Measurements from ENCODE around the gene PRDM15. TPM values are rescaled to one million over a fixed set of nuclear protein-coding genes. Genes with fewer than 3 reads are reported as not detected.

PRDM15 gene
- total and polyA plus RNA-seq, 7 donors: 1.2 to 6.9 (median 4.6) TPM

DNA sequence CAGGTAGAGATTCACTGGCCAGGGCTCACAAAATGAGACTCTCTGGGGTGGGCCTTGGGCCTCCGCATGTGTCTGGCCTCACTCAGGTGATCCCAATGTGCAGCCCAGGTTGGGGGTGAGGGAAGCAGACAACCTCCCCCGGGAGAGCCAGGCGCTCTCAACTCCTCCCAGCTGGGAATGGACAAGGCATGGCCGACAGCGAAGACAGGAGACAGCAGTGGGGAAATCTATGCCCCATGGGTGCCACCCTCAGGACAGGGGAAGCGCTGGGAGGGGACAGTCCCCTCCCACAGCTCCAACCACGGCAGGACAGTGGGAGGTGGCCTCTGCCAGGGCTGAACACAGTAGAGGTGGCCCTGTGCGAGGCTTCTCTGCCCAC, 47.7 kb downstream of the PRDM15 start:
- no peaks in the 10 kb centered on the region for H3K9me3 ChIP-seq
- no peak overlapping the region for H3K27ac ChIP-seq
- intact Hi-C loops (cut with DNase I): no loop called here
- no peaks in the 10 kb centered on the region for H3K27me3 ChIP-seq
- peaks cover 3 to 46% (median 23%) of the 10 kb centered on the region in 4 donors for H3K36me3 ChIP-seq
- H3K4me3 ChIP-seq: no peak overlapping the region
- no peaks in the 10 kb centered on the region for H3K4me1 ChIP-seq
- TF ChIP-seq POLR2A (IDR thresholded peaks at IDR 0.05): no peak
- no peak for TF ChIP-seq EP300 (IDR thresholded peaks at IDR 0.05)
- no peak for DNase-seq
- 89% methylated on average over 8 of the region's 8 CpGs for WGBS, 2 donors

DNA sequence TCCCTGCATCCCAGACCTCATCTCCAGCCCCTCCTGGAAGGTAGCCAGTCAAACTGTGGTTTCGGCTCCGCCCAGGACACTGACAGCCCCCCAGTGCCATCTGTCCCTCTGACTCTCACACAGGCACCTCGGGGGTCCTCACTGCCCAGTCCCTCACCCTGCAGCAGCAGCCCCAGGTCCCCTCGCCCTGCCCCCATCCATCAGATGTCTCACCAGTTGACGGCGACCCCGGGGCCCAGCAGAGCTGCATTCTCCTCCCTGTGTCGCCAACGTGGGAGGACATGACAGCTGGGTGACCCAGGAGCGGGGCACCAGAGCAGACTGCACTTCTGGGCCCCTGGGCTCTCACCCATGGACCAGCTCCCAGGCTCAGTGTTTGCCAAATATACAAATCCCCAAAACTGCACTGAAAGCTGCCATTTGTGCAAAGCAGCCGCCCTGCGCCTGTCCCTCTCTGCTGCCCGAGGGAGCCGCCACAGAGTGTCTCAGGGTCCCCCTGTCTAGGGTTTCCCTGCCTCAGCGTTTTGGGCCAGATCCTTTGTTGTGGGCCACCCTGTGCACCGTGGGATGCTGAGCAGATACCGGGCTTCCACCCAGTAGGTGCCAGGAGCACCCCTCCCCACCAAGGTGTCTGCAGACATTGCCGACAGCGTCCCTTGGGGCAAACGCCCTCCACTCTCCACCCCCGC, 48.2 kb downstream of the PRDM15 start:
- Histone ChIP-seq H3K27me3 (no peaks in the 10 kb centered on the region), H3K27ac (no peak overlapping the region), H3K9me3 (no peaks in the 10 kb centered on the region), H3K4me1 (no peaks in the 10 kb centered on the region), H3K36me3 (peaks cover 0 to 46% (median 19%) of the 10 kb centered on the region in 4 donors), H3K4me3 (no peak overlapping the region)
- TF ChIP-seq EP300 (IDR thresholded peaks at IDR 0.05): no peak
- TF ChIP-seq CTCF (IDR thresholded peaks at IDR 0.05): no peak
- no peak for TF ChIP-seq POLR2AphosphoS5 (IDR thresholded peaks at IDR 0.05)
- no peak for TF ChIP-seq POLR2A (IDR thresholded peaks at IDR 0.05)
- intact Hi-C loops (cut with DNase I): no loop called here
- 94 to 96% methylated on average over 21 of the region's 21 CpGs for whole genome bisulfite sequencing, 2 donors
- no peak for DNase-seq

GRCh38 chr21:41830145-41830707, 48.9 kb downstream of the PRDM15 start:
- Histone ChIP-seq H3K4me1 (no peaks in the 10 kb centered on the region), H3K27ac (no peak overlapping the region), H3K36me3 (peaks cover 0 to 47% (median 17%) of the 10 kb centered on the region in 4 donors), H3K9me3 (no peaks in the 10 kb centered on the region), H3K4me3 (no peak overlapping the region), H3K27me3 (no peaks in the 10 kb centered on the region)
- 97 to 98% methylated on average over 2 of the region's 2 CpGs for WGBS, 2 donors
- intact Hi-C loops (cut with DNase I): no loop called here
- DNase-seq: no peak
- TF ChIP-seq POLR2A (IDR thresholded peaks at IDR 0.05) (no peak), POLR2AphosphoS5 (IDR thresholded peaks at IDR 0.05) (no peak), CTCF (IDR thresholded peaks at IDR 0.05) (no peak), EP300 (IDR thresholded peaks at IDR 0.05) (no peak)

DNA sequence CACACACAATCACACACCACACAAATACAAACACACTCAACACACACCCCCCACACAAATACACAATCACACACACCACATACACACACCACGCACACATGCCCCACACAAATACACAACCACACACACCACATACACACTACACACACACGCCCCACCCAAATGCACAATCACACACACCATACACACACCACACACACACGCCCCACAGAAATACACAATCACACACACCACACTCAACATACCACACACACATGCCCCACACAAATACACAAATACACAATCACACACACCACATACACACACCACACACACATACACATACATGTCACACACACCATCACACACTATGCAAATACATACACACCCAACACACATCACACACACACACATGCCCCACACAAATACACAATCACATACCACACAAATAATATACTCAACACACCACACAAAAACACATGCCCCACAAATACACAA, 50.2 kb downstream of the PRDM15 start:
- no peak for DNase-seq
- no peaks in the 10 kb centered on the region for H3K27me3 ChIP-seq
- TF ChIP-seq CTCF (IDR thresholded peaks at IDR 0.05) (no peak), EP300 (IDR thresholded peaks at IDR 0.05) (no peak)
- H3K4me1 ChIP-seq: no peaks in the 10 kb centered on the region
- intact Hi-C loops (cut with DNase I): no loop called here
- no peak overlapping the region for H3K4me3 ChIP-seq
- peaks cover 0 to 46% (median 10%) of the 10 kb centered on the region in 4 donors for H3K36me3 ChIP-seq
- WGBS, 2 donors: 50 to 65% methylated on average over 3 of the region's 3 CpGs
- no peaks in the 10 kb centered on the region for H3K9me3 ChIP-seq
- no peak overlapping the region for H3K27ac ChIP-seq

- H3K36me3 ChIP-seq: peaks cover 0 to 48% (median 6%) of the 10 kb centered on the region in 4 donors
- WGBS, 2 donors: 87 to 90% methylated on average over 42 of the region's 42 CpGs
- no peaks in the 10 kb centered on the region for H3K4me1 ChIP-seq
- DNase-seq: no peak
- H3K27ac ChIP-seq: no peak overlapping the region
- no peak for TF ChIP-seq CTCF (IDR thresholded peaks at IDR 0.05)
- TF ChIP-seq EP300 (IDR thresholded peaks at IDR 0.05): no peak
- no peak for TF ChIP-seq POLR2AphosphoS5 (IDR thresholded peaks at IDR 0.05)
- no peak for TF ChIP-seq POLR2A (IDR thresholded peaks at IDR 0.05)
- no peaks in the 10 kb centered on the region for H3K9me3 ChIP-seq
- H3K4me3 ChIP-seq: no peak overlapping the region
- intact Hi-C loops (cut with DNase I): no loop called here
- H3K27me3 ChIP-seq: no peaks in the 10 kb centered on the region
These were observed 50.9 kb downstream of the PRDM15 start for GRCh38 chr21:41827951-41828883.
